Activated CD4-positive, alpha-beta T cell treated with anti-CD3 and anti-CD28 coated beads, Interleukin-10, Interleukin-2, amounts not matched to agents 100 ng/mL and 50 ng/mL, durations not matched to agents 16 hours and 8 hours (primary cell): Measurements from ENCODE around the gene TANGO2.
A peak's percentile ranks its signal among the peaks of the same experiment; 100 is the strongest.

Source experiments
- DNase-seq: peaks from one replicate; pipeline ENCODE4 v3.0.0-alpha.2; 2020

TANGO2 gene

DNA sequence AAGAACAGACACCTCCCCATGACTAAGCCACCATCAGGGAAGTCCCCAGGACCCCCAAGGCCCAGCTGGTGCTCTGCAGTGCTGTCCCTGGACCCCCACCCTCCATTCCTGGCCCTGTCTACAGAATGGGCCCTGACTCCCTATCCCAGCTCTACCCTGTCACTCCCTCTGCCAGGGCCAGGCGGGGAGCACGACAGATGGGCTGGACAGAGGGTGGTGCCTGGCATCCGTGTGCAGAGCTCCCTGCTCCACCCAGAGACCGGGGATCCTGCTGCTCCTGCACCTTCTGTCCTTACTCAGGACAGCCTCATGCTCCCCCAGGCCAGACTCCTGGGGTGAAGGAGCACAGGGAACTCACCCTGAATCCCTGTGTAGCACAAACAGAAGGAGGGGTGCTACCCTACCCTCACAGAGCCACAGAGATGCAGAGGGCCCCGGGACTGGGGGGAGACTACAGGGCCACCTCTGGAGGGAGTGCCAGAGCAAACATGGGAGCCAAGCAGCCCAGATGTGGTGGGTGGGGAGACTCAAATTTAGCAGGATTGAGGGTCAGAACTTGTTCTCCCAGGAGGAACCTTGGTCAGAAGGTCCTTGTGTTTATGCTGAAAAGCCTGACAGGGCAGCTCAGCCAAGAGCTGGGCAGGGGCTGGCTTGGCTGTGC is 6.3 kb upstream of the TANGO2 start:
- DNase-seq: no peak

GRCh38 chr22:20015187-20015625 is 5.7 kb upstream of the TANGO2 start:
- DNase-seq: no peak

- DNase-seq: no peak
Observed at GRCh38 chr22:20015971-20016733, 4.8 kb upstream of the TANGO2 start.

DNA sequence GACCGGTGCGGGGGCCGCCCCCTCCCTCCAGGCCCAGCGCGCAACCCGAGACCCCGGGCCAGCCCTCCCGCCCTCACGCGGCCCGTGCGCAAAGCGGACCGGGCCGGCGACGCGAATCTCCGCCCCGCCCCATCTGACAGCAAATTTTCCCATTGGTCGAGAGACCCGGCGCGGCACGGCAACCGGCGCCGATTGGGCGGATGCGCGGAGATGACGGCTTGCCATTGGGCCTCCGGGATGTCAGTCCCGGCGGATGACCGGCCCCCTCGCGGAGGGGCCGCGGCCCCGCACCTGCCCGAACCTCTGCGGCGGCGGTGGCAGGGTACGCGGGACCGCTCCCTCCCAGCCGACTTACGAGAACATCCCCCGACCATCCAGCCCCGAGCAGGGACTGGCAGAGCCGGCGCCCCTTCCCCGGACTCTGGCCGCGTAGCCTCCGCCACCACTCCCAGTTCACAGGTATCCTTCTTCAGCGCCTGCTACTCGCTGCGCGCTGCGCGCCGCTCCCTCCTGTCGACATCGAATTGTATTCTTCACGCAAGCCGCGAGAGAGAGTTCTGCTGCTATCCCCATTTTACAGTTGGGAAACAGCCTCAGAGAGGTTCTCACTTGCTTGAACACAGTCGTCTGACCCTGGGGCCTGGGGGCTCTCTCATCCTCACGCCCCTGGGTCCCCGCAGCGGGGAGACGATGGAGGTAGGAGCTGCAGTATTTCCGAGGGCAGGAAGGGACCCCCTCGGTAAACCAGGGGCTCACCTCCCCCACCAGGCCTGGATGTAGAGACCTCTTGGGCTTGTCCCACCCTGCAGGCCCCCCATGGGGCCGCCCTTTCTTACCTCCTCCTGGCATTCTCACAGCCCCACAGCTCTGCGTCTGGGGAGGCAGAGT is 3.9 kb upstream of the TANGO2 start, which contains the start of gene ARVCF:
TSS of gene ARVCF (minus strand) at position 90 of the 888 bp plus-strand sequence. CDS start 26,029 bp downstream, outside the sequence.
- peak; percentile 92 for DNase-seq

- DNase-seq: no peak
Observed at GRCh38 chr22:20017622-20017958, 3.3 kb upstream of the TANGO2 start.

GRCh38 chr22:20018001-20018400 is 2.9 kb upstream of the TANGO2 start:
- DNase-seq: no peak

DNA sequence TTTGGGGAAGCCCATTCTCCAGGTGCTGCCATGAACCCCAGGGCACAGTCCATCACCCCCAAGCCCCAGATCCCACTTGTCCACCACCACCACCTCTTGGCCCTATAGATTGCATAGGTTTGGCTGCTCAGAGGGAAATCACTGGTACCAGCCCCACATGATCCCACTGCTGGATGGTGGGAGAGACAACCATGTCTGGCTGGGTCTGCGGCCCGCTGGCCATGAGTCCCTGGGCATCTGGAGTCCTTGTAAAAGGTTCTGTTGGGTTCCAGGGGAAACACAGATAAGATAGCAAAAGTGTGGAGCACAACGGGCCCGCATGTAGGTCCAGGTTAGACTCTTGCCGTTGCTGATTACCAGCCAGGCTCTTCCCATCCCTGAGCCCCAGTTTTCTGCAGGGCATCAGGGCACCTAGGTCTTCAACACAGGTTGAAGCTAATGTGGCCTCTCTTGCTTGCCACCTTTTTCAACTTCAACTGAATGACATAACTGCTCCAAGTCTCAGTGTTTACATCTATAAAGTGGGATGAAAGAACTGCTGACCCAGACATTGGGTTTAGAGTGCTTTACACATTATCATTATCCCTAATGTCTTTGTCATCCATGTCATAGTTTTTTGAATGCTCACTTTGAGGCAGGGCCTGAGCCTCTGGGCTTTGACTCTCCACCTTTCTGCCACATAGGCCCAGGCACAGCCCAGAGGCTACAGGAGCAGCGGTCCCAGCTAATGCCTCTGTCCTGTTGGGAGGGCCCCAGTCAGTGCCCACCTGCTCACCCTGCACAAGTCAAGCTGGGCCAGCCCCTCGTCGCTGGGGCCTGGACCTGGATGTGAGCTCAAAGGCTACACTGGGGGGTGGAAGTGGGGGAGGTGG is 1.0 kb upstream of the TANGO2 start:
- no peak for DNase-seq

DNA sequence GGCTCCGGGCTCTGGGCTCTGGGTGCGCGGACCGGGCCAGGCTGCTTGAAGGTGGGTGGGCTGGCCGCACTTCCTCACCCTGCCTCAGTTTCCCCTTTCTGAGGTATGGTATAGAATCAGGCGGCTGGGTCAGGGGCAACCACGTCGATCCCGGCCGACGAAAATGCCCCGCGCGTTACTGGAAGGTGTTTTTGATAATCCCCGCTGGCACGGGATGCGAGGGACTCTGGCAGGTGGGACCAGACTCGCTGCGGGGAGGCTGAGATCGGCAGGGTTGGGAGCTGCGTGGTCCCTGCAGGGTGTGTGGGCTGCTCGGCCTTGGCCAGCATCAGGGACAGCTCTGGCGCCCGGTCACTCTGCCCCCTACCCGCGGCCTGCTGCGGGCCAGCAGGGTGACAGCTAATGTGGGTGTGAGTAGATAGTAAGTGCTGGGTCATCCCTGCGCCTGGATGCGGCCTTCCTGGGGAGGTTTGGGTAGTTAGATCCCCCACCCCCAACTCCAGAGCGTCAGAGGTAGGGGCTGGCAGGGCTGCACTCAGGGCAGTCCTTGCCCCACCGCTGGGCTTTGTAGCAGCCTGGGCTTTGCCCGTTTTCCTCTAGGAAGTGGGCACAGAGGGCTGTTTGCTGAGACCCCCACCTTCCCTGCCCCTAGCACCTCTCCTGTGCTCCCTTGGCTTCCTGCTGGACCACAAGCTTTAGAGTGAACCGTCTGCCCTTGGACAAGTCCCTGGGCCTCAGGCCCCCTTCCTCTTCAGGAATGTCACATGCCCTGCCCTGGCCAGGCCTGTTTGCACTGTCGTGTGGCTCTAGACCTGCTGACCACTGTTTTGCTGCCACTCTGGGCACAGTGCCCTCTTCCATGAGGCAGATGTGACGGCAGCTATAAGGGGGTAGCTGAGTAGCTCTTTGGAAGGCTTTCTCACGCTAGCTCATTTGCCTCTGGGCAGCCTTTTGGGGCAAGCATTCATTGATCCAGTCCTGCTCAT is 579 bp downstream of the TANGO2 start:
- DNase-seq: no peak

GRCh38 chr22:20022231-20022977 is 1.5 kb downstream of the TANGO2 start:
- no peak for DNase-seq

GRCh38 chr22:20022978-20023613 is 2.2 kb downstream of the TANGO2 start:
- no peak for DNase-seq

DNA sequence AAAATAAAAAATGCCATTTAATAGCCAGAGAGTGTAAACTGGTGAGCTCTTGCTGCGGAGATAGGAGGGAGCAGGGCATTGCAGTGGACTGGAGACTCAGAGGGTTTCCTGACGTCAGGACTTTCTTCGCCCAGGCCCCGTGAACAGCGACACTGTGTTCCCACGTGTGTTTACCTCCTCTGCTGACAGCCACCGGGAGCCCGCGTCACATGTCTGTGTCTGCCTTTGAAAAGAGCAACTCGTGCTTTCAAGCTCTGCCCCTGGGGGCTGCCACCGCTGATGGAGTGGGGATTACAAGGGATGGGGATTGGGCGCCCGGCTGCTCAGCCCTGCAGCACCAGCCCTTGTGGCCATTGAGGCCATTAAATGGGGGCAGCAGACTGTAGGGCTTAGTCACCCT is 3.3 kb downstream of the TANGO2 start:
- no peak for DNase-seq

GRCh38 chr22:20024650-20025397 is 3.9 kb downstream of the TANGO2 start:
- no peak for DNase-seq

- no peak for DNase-seq
Observed at GRCh38 chr22:20025401-20026203, 4.7 kb downstream of the TANGO2 start.

DNA sequence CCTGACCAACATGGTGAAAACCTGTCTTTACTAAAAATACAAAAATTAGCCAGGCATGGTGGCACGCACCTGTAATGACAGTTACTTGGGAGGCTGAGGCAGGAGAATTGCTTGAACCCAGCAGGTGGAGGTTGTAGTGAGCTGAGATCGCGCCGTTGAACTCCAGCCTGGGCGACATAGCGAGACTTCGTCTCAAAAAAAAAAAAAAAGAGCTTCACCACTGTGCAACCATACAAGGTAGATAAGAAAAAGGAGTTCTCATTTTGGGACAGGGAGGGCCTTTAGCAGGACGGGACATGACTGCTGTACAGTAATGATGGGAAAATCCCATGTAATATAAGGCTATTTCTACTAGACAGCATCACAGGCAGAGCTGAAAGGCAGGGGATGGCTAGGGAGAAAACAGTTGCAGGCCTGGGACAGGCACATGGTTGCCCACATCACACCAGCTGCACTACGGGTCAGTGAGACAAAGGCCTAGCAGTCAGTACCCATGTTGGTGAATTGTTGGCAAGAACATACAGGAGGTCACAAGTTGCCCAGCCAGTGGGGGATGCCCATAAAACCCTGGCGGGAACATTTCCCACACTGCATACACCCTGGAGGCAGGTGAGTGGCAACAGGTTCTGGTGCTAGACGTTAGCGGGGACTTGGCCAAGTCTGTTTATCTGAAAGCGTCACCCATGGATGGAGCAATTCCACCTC is 5.4 kb downstream of the TANGO2 start:
- DNase-seq: no peak

DNA sequence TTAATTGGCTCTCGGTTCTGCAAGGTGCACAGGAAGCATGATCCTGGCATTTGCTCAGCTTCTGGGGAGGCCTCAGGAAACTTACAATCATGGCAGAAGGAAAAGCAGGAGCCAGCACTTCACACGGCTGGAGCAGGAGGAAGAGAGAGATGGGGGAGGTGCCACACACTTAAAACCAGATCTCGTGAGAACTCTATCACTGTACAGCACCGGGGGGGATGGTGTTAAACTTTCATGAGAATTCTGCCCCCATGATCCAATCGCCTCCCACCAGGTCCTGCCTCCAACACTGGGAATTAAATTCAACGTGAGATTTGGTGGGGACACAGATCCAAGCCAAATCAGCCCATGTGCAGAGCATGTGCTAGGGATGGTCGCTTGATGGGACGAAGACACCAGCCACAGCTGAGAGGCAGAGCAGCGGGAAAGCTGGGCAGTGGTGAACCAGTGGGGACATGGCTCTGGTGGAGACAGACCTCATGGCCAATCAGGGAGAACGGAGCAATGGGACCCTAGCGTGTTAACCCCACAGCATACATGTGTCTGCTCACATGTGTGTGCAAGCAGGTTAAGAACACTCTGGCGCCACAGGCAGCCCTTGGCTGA is 6.2 kb downstream of the TANGO2 start:
- DNase-seq: no peak

GRCh38 chr22:20027966-20028854 is 7.3 kb downstream of the TANGO2 start:
- no peak for DNase-seq
